ENCODE data around the gene KRTAP2-3.
"Not testable (repeated sequence)": the region's sequence is repeated elsewhere in the genome, so short reads cannot be mapped to it uniquely, and the experiment has no call there.

Gene KRTAP2-3

GRCh38 chr17:41082626-41083025, 22.7 kb upstream of the KRTAP2-3 start:
- DNase-seq (ENCODE audit: insufficient read length, low spot score) (no peak), FAIRE-seq (no peak)
- no peak for TF ChIP-seq POLR2A (IDR thresholded peaks at IDR 0.05; ENCODE audit: low read depth, low read length)

GRCh38 chr17:41076788-41077187, 16.9 kb upstream of the KRTAP2-3 start:
- FAIRE-seq (no peak), DNase-seq (ENCODE audit: insufficient read length, low spot score) (no peak)
- no peak for TF ChIP-seq POLR2A (IDR thresholded peaks at IDR 0.05; ENCODE audit: low read depth, low read length)

- TF ChIP-seq POLR2A (IDR thresholded peaks at IDR 0.05; ENCODE audit: low read depth, low read length), result no peak
- DNase-seq (ENCODE audit: insufficient read length, low spot score) (no peak), FAIRE-seq (no peak)
Measured at GRCh38 chr17:41073676-41074075, 13.8 kb upstream of the KRTAP2-3 start.

- DNase-seq (ENCODE audit: insufficient read length, low spot score), result no peak
- no peak for TF ChIP-seq POLR2A (IDR thresholded peaks at IDR 0.05; ENCODE audit: low read depth, low read length)
- FAIRE-seq, result no peak
Measured at GRCh38 chr17:41071606-41072360, 11.9 kb upstream of the KRTAP2-3 start.

- no peak for TF ChIP-seq POLR2A (IDR thresholded peaks at IDR 0.05; ENCODE audit: low read depth, low read length)
- FAIRE-seq, result no peak
- no peak for DNase-seq (ENCODE audit: insufficient read length, low spot score)
Measured at GRCh38 chr17:41069031-41069430, 9.1 kb upstream of the KRTAP2-3 start.

- FAIRE-seq (no peak), DNase-seq (ENCODE audit: insufficient read length, low spot score) (no peak)
- TF ChIP-seq POLR2A (IDR thresholded peaks at IDR 0.05; ENCODE audit: low read depth, low read length), result no peak
Measured at GRCh38 chr17:41067281-41067680, 7.4 kb upstream of the KRTAP2-3 start.

GRCh38 chr17:41065829-41066624, 6.1 kb upstream of the KRTAP2-3 start, which contains the start of gene KRTAP2-4:
Gene KRTAP2-4, minus strand, starts transcription at chr17:41065879. Its CDS starts 34 bp downstream, at chr17:41065845.
- TF ChIP-seq POLR2A (IDR thresholded peaks at IDR 0.05; ENCODE audit: low read depth, low read length), result no peak

GRCh38 chr17:41065016-41065689, 5.2 kb upstream of the KRTAP2-3 start:
- DNase-seq (ENCODE audit: insufficient read length, low spot score); FAIRE-seq: not testable (repeated sequence)

More at GRCh38 chr17:41065829-41066624, 6.1 kb upstream of the KRTAP2-3 start, which contains the start of gene KRTAP2-4:
- FAIRE-seq (peak; percentile 45), DNase-seq (ENCODE audit: insufficient read length, low spot score) (peak; percentile 30)

GRCh38 chr17:41064301-41064700, 4.4 kb upstream of the KRTAP2-3 start:
- no peak for TF ChIP-seq POLR2A (IDR thresholded peaks at IDR 0.05; ENCODE audit: low read depth, low read length)
- no peak for DNase-seq (ENCODE audit: insufficient read length, low spot score)
- no peak for FAIRE-seq

GRCh38 chr17:41063449-41063848, 3.5 kb upstream of the KRTAP2-3 start:
- DNase-seq (ENCODE audit: insufficient read length, low spot score) (no peak), FAIRE-seq (no peak)
- TF ChIP-seq POLR2A (IDR thresholded peaks at IDR 0.05; ENCODE audit: low read depth, low read length), result no peak

GRCh38 chr17:41061964-41062363, 2.0 kb upstream of the KRTAP2-3 start:
- FAIRE-seq, result peak; percentile 50
- DNase-seq (ENCODE audit: insufficient read length, low spot score), result peak; percentile 26
- no peak for TF ChIP-seq POLR2A (IDR thresholded peaks at IDR 0.05; ENCODE audit: low read depth, low read length)

- peak; percentile 32 for DNase-seq (ENCODE audit: insufficient read length, low spot score)
- not testable (repeated sequence) for FAIRE-seq
Measured at GRCh38 chr17:41059276-41060051, 450 bp downstream of the KRTAP2-3 start.

- peak; percentile 45 for FAIRE-seq
- no peak for DNase-seq (ENCODE audit: insufficient read length, low spot score)
- TF ChIP-seq POLR2A (IDR thresholded peaks at IDR 0.05; ENCODE audit: low read depth, low read length), result no peak
Measured at GRCh38 chr17:41058741-41059140, 1.2 kb downstream of the KRTAP2-3 start.

All from H54 (cell line).